ENCODE data around the gene GTF2A2. TPM values are rescaled to one million over a fixed set of nuclear protein-coding genes. Genes with fewer than 3 reads are reported as not detected.

GTF2A2 gene
- total and polyA plus RNA-seq, 10 of the 15 experiments (the other 5 are each of a cell fraction or from before 2014, with no cell fraction given), result 89.2 to 565 (median 137) TPM

GRCh38 chr15:59668556-59668955 lies 11.2 kb upstream of the GTF2A2 start:
- Histone ChIP-seq H3K9ac (ENCODE audit: control insufficient read depth, insufficient read depth, low read length) (no peak overlapping the region), H3K4me3 (no peak overlapping the region), H3K4me1 (ENCODE audit: control insufficient read depth, insufficient read depth, low read length) (no peaks in the 10 kb centered on the region), H4K20me1 (ENCODE audit: control insufficient read depth, insufficient read depth) (no peaks in the 10 kb centered on the region), H2AFZ (ENCODE audit: control insufficient read depth, low read depth, low read length) (no peak overlapping the region), H3K27ac (ENCODE audit: control insufficient read depth, insufficient read depth) (no peak overlapping the region), H3K79me2 (ENCODE audit: control insufficient read depth, insufficient read depth, low read length) (no peaks in the 10 kb centered on the region), H3K4me2 (ENCODE audit: control insufficient read depth, insufficient read depth) (no peak overlapping the region), H3K27me3 (replicated peaks in 1 of 2; ENCODE audit: control insufficient read depth in 2 of 2, insufficient read depth in 2 of 2, low read length in 1 of 2) (no peaks in the 10 kb centered on the region), H3K36me3 (ENCODE audit: control insufficient read depth in 2 of 2, insufficient read depth in 2 of 2, low read length in 1 of 2) (peaks cover 4 to 26% of the 10 kb centered on the region in 2 experiments), H3K9me3 (replicated peaks; ENCODE audit: control insufficient read depth, insufficient read depth, low read length) (no peaks in the 10 kb centered on the region)
- peak; percentile 75 for FAIRE-seq
- intact Hi-C loops (cut with micrococcal nuclease; ENCODE audit: unreplicated experiment) (no loop called here), in situ Hi-C loops (cut with MboI) (no loop called here)
- ChIA-PET SMC1A (ENCODE audit: uncharacterized antibody, unreplicated experiment) (no interaction called here), CTCF (interaction anchor here (0.8 kb wide), 1 partner anchor 11 kb away, joined by 3 read pairs; no protein-coding TSS in a partner anchor), POLR2A (no interaction called here), RAD21 (ENCODE audit: unreplicated experiment) (interaction anchor here (1.0 kb wide), 1 partner anchor 11 kb away, joined by 3 read pairs; the partner anchor contains the start of gene GTF2A2)
- TF ChIP-seq ATF7 (IDR thresholded peaks at IDR 0.05; ENCODE audit: low read depth) (no peak), EGR1 (IDR thresholded peaks at IDR 0.05; ENCODE audit: borderline replicate concordance in 1 of 2, low read depth in 2 of 2, low read length in 2 of 2) (no peak), TARDBP (IDR thresholded peaks at IDR 0.05; ENCODE audit: borderline replicate concordance) (no peak), ZNF207 (IDR thresholded peaks at IDR 0.05; ENCODE audit: borderline replicate concordance) (no peak), CREM (IDR thresholded peaks at IDR 0.05; ENCODE audit: low read depth) (no peak), ZSCAN29 (IDR thresholded peaks at IDR 0.05) (no peak), ZNF622 (IDR thresholded peaks at IDR 0.05) (no peak), SMARCA5 (IDR thresholded peaks at IDR 0.05) (no peak), BRCA1 (IDR thresholded peaks at IDR 0.05; ENCODE audit: low read depth, low read length) (no peak), SMC3 (IDR thresholded peaks at IDR 0.05; ENCODE audit: borderline replicate concordance, low read length) (no peak), SUZ12 (IDR thresholded peaks at IDR 0.05; ENCODE audit: unreplicated experiment) (no peak), RAD51 (IDR thresholded peaks at IDR 0.05) (no peak)
- TF ChIP-seq, protein P1, sequence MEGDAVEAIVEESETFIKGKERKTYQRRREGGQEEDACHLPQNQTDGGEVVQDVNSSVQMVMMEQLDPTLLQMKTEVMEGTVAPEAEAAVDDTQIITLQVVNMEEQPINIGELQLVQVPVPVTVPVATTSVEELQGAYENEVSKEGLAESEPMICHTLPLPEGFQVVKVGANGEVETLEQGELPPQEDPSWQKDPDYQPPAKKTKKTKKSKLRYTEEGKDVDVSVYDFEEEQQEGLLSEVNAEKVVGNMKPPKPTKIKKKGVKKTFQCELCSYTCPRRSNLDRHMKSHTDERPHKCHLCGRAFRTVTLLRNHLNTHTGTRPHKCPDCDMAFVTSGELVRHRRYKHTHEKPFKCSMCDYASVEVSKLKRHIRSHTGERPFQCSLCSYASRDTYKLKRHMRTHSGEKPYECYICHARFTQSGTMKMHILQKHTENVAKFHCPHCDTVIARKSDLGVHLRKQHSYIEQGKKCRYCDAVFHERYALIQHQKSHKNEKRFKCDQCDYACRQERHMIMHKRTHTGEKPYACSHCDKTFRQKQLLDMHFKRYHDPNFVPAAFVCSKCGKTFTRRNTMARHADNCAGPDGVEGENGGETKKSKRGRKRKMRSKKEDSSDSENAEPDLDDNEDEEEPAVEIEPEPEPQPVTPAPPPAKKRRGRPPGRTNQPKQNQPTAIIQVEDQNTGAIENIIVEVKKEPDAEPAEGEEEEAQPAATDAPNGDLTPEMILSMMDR (IDR thresholded peaks at IDR 0.05 in 2 of 3, conservative IDR thresholded peaks at IDR 0.05 in 1 of 3; ENCODE audit: control insufficient read depth in 2 of 3, extremely low read depth in 1 of 3, insufficient read depth in 1 of 3, low read depth in 3 of 3, low read length in 3 of 3), result no peak
- no peak for DNase-seq (ENCODE audit: low read depth, low spot score)
- no TSS peak for BruUV-seq (replicated peaks)
- WGBS (ENCODE audit: insufficient coverage, insufficient replicate concordance, low lambda C conversion rate, missing lambda C conversion rate), result 83% methylated on average over 8 of the region's 8 CpGs
- no peak for ATAC-seq
